ENCODE measurements around the gene USP13. TPM values are rescaled to one million over a fixed set of nuclear protein-coding genes. Genes with fewer than 3 reads are reported as not detected.

The USP13 gene
- total and polyA plus RNA-seq, 2 of the 4 experiments (the other 2 are of a cell fraction): 9.2 to 18.1 TPM

DNA sequence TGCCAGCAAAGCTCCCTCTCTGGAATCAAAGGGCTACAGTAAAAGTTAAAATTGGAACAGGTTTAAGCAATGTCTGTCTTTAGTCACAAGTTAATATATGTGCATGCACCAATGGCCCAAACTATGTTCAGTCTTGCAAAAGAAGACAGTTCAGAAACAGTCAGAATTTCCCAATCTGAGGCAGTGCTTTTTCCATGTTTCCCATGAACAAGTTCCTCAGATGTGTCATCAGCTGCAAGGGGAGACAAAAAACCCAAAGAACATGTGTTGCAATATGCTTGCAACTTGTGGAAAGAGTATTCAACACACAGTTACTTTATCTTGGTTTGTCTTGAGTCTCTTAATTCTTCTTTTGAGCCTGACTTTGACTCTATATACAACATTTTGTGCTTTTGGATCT lies 148.4 kb downstream of the USP13 start:
- Histone ChIP-seq H3K18ac (ENCODE audit: low read depth, low read length) (no peak overlapping the region), H3K36me3 (ENCODE audit: control insufficient read depth, insufficient read depth, low read length) (no peaks in the 10 kb centered on the region), H3K9me1 (ENCODE audit: insufficient read depth, low read length) (no peaks in the 10 kb centered on the region), H2BK20ac (ENCODE audit: low read depth, low read length) (no peak overlapping the region), H3K23ac (ENCODE audit: low read depth, low read length) (no peak overlapping the region), H2AK9ac (replicated peaks; ENCODE audit: low read depth, low read length, poor library complexity) (no peak overlapping the region), H2BK5ac (ENCODE audit: low read depth, low read length, poor library complexity, severe bottlenecking) (no peak overlapping the region), H3K27me3 (ENCODE audit: control insufficient read depth, insufficient read depth, low read length) (no peaks in the 10 kb centered on the region), H3K79me1 (ENCODE audit: low read depth in 1 of 2, low read length in 2 of 2) (no peaks in the 10 kb centered on the region), H3K4me2 (ENCODE audit: low read depth, low read length) (no peak overlapping the region), H3K4me3 (ENCODE audit: insufficient read depth, low read depth, low read length) (no peak overlapping the region), H2AFZ (replicated peaks; ENCODE audit: low read length, poor library complexity) (no peak overlapping the region), H3K27ac (ENCODE audit: insufficient read depth, low read length) (no peak overlapping the region), H3K4me1 (ENCODE audit: control insufficient read depth, insufficient read depth, low read length) (peaks cover 4% of the 10 kb centered on the region), H4K5ac (ENCODE audit: low read depth, low read length) (no peak overlapping the region), H2AK5ac (ENCODE audit: low read depth, low read length) (no peak overlapping the region), H3K9me3 (ENCODE audit: control insufficient read depth, insufficient read depth, low read length) (no peaks in the 10 kb centered on the region), H4K20me1 (ENCODE audit: insufficient read depth, low read length) (no peaks in the 10 kb centered on the region), H3K4ac (ENCODE audit: low read depth, low read length) (no peak overlapping the region), H2BK15ac (ENCODE audit: low read depth, low read length) (no peak overlapping the region), H4K8ac (ENCODE audit: low read depth in 2 of 2, low read length in 2 of 2) (no peak overlapping the region), H2BK120ac (ENCODE audit: low read depth, low read length) (no peak overlapping the region), H3K14ac (replicated peaks; ENCODE audit: low read depth, low read length) (no peak overlapping the region), H3K9ac (ENCODE audit: low read depth, low read length) (no peak overlapping the region), H4K91ac (ENCODE audit: insufficient read depth, low read depth, low read length) (no peak overlapping the region), H3K56ac (ENCODE audit: extremely low read depth, insufficient read depth, low read length) (no peak overlapping the region)
- TF ChIP-seq FOS (IDR thresholded peaks at IDR 0.05; ENCODE audit: low read depth, low read length): peak; percentile 73
- no peak for TF ChIP-seq CTCF (conservative IDR thresholded peaks at IDR 0.05; ENCODE audit: low read depth, low read length)
- peak; percentile 99 for TF ChIP-seq CEBPB (IDR thresholded peaks at IDR 0.05; ENCODE audit: low read depth, low read length)
- DNase-seq (peak; percentile 96), ATAC-seq (ENCODE audit: low read depth) (peak; percentile 74)
- POLR2A ChIA-PET (ENCODE audit: unreplicated experiment): no interaction called here
- CTCF ChIA-PET: no interaction called here
- BruUV-seq (replicated peaks): no TSS peak
- in situ Hi-C loops (cut with MboI; ENCODE audit: low sequenced_read_pairs): loop anchor here (25.0 kb wide), 1 partner anchor 811 kb away; the partner anchor contains the start of gene TTC14
- dilution Hi-C loops (cut with HindIII; ENCODE audit: low sequenced_read_pairs, unreplicated experiment): no loop called here
- intact Hi-C loops (cut with micrococcal nuclease): no loop called here
